Retinal pigment epithelial cell (primary cell): Measurements from ENCODE around the gene TPM1.

Experiments used
- DNase-seq: peaks from one replicate; pipeline ENCODE4 v3.0.0-alpha.2; 2010; ENCODE audit warnings: low read depth
- H3K4me3 ChIP-seq: 2 replicates; pipeline ENCODE4 v1.5.1; 2011; ENCODE audit warnings: mild to moderate bottlenecking, low read length, control low read depth, moderate library complexity
- TF ChIP-seq, protein P1 (sequence below): conservative IDR thresholded peaks from 2 replicates; pipeline ENCODE4 v1.5.1; 2011; ENCODE audit warnings: low read depth, low read length, control low read depth, inconsistent platforms

Gene TPM1

DNA sequence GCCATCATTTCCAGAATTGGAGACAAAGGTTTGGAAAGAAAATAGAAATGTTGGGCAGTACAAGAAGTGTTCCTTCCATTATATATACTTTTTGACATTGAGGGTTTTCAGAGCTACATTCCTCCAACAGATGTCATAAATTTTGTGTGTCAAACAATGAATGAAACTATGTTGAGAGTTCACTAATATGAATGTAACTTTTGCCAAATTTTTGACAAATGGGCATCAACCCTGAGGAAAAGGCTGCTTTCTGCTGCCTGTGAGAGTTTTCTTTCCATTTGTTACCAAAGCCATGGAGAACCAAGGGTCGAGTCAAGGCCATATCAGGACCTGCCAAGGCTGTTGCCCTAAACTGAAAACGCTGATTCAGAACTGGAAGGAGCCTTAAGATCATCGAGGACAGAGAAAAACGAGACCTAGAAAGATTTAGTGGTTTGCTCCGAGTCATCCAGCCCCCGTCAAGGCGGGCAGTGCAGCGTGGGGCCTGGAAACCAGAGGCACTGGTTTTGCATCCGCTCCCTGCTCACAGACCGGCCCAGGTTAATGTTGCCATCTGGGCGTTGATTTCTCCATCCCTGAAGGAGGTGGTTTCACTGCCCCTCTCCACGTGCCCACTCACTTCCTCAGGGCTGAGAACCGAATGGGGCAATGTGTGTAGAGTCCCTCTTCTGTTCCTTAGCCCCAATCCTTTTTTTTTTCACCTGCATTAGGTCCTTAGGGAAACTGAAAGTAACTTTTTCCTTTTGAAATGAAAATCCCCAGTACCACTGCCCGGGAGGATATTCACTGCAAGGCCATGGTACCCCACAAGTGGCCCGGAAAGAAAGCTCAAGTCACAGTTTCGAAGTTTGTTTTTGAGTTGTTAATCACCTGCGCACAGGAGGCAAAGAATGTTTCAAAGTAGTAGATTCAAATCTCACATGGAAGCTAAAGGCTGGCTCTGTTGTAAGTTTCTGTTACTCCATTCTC is 32.8 kb downstream of the TPM1 start:
- TF ChIP-seq, protein P1, sequence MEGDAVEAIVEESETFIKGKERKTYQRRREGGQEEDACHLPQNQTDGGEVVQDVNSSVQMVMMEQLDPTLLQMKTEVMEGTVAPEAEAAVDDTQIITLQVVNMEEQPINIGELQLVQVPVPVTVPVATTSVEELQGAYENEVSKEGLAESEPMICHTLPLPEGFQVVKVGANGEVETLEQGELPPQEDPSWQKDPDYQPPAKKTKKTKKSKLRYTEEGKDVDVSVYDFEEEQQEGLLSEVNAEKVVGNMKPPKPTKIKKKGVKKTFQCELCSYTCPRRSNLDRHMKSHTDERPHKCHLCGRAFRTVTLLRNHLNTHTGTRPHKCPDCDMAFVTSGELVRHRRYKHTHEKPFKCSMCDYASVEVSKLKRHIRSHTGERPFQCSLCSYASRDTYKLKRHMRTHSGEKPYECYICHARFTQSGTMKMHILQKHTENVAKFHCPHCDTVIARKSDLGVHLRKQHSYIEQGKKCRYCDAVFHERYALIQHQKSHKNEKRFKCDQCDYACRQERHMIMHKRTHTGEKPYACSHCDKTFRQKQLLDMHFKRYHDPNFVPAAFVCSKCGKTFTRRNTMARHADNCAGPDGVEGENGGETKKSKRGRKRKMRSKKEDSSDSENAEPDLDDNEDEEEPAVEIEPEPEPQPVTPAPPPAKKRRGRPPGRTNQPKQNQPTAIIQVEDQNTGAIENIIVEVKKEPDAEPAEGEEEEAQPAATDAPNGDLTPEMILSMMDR: no peak
- no peak for DNase-seq
- H3K4me3 ChIP-seq: no peak overlapping the region

- no peak overlapping the region for H3K4me3 ChIP-seq
- TF ChIP-seq, protein P1: no peak
- no peak for DNase-seq
Measured at GRCh38 chr15:63075984-63076713, 33.6 kb downstream of the TPM1 start.

DNA sequence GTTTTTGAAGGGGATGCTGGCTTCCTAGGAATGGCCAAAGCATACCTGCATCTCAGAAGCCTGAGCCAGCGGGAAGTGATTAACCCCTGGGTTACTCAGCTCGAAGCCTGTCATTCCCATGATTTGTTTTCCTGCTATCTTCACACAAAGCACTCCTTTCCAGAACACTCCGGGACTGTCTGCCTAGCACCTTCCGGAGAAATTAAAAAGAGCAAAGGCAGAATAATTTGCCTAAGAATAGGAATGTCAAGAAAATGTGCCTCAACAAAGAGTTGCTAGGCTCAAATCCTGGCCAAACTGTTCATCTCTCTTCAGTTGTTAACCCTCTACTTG is 34.1 kb downstream of the TPM1 start:
- no peak overlapping the region for H3K4me3 ChIP-seq
- TF ChIP-seq, protein P1: no peak

GRCh38 chr15:63077952-63078351 is 35.4 kb downstream of the TPM1 start:
- DNase-seq: no peak
- TF ChIP-seq, protein P1: no peak
- H3K4me3 ChIP-seq: no peak overlapping the region

More for the DNA sequence above, 34.1 kb downstream of the TPM1 start:
- DNase-seq: no peak

GRCh38 chr15:63079947-63080626 is 37.5 kb downstream of the TPM1 start:
- H3K4me3 ChIP-seq: no peak overlapping the region
- DNase-seq: no peak
- TF ChIP-seq, protein P1: no peak

DNA sequence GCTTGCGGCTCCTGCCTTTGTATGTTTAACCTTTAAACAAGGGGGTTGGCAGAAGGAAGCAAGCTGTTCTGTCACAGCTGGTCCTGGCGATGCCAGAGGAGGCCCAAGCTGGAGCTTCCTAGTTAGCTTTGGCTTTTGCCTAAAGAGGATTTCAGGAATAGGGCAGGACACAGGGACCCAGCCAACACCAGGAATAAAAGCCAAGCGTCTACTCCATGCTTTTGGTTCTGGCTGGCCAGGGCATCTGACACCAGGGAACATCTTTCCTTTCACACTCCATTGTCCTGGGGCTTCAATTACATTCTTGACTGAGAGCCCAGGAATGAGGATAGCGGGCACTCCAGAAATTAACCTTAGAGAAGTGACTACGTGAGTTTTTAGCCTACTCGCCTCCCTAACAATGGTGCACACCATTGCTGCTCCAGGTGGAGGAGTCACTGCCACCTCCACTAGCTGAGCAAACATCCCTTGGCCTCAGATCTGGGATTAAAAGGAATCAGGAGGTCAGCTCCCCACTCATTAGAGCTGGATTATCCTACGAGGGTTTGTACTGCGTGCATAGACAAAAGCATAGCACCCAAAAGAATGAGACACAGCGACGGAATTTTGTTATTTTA is 38.2 kb downstream of the TPM1 start:
- H3K4me3 ChIP-seq: no peak overlapping the region
- no peak for DNase-seq
- TF ChIP-seq, protein P1: no peak
